ENCODE results near the gene TMPRSS15.

- TF ChIP-seq, protein P1, sequence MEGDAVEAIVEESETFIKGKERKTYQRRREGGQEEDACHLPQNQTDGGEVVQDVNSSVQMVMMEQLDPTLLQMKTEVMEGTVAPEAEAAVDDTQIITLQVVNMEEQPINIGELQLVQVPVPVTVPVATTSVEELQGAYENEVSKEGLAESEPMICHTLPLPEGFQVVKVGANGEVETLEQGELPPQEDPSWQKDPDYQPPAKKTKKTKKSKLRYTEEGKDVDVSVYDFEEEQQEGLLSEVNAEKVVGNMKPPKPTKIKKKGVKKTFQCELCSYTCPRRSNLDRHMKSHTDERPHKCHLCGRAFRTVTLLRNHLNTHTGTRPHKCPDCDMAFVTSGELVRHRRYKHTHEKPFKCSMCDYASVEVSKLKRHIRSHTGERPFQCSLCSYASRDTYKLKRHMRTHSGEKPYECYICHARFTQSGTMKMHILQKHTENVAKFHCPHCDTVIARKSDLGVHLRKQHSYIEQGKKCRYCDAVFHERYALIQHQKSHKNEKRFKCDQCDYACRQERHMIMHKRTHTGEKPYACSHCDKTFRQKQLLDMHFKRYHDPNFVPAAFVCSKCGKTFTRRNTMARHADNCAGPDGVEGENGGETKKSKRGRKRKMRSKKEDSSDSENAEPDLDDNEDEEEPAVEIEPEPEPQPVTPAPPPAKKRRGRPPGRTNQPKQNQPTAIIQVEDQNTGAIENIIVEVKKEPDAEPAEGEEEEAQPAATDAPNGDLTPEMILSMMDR (IDR thresholded peaks at IDR 0.05; ENCODE audit: insufficient read depth, low read depth, low read length): no peak
- no peak for TF ChIP-seq EZH2 (IDR thresholded peaks at IDR 0.05; ENCODE audit: insufficient read depth, low read length)
Observed at GRCh38 chr21:18273400-18273799, 130.2 kb downstream of the TMPRSS15 start.
